ENCODE results near the gene ANKRD50.

ANKRD50 gene

DNA sequence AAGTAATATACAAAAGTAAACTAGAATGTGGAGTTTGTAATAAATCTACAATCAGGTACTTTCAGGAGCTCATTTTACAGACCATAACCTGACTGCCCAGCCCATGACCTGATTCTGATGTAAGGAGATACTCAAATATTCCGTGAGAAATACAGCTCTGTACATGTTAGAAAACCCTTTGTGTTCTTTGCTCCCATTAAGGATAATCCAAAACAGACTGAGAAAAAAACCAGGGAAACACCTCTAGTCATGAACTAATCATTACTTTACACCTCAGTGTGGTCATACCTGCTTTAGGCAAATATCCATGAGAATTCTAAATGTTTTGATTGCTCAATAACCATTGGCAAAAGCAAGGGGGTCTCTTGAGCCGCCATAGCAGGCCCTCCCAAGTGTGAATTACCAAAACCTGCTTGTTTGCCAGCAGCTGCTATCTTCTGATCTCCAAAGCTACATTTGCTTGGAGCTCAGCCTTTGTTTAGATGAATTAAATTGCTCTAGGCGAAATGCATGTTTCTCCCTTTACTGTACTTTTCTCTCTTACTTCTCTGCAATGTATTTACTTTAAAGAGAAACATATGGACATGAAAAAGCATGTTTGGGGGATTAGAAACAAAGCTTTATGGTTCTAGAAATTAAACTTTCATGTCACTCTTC lies 79.1 kb downstream of the ANKRD50 start:
- no peak for DNase-seq

DNA sequence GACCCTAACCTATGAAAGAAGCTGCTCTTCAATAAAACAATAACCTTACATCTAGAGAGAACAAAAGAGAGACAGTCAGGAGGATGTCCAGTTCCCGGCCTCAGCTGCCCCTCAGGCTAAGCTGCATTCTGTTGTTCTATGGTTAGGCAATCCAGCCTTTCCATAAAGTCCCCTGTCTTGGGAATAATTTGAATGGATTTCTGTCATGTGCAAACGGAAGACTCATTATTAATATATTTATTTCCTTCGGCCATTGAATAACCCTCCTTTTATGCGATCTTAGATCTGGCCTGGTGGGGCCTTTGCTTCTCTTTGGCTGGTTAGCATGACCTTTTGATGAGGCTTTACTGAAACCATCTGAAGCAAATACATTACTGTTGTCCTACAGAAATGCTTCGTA lies 80.1 kb downstream of the ANKRD50 start:
- DNase-seq, result no peak

DNA sequence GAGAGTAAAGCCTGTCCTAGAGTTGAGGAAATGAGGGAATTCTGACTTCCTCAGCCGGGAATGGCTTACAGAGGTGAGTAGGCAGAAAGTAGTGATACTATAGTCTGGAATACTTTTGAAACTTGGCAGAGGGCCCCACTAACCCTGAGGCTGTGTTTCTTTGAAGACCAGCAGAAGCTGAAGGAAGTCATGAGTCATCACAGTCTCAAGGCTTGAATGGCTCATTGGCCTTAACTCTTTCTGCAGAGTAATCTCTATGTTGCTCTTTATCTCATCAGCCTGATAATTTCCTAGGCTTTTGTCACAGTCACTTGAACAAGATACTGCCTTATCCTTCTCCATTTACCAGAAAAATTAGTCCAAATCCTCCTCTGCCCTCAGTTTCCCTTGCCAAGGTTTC lies 80.8 kb downstream of the ANKRD50 start:
- DNase-seq, result no peak

GRCh38 chr4:124629681-124630080 lies 82.9 kb downstream of the ANKRD50 start:
- no peak for DNase-seq
